Esophagus squamous epithelium (tissue), 5 donors: Measurements from ENCODE around the gene SGTB. TPM values are rescaled to one million over a fixed set of nuclear protein-coding genes. Genes with fewer than 3 reads are reported as not detected.
A peak's percentile ranks its signal among the peaks of the same experiment; 100 is the strongest.

Experiments used
- DNase-seq: peaks from one replicate; lab custom pipeline; 2025; lab: John Stamatoyannopoulos, UW
- H3K27ac ChIP-seq, 4 donors: fragments of 200-600 bp; sonication (generic); one replicate each; pipeline ENCODE4 v1.5.1; 2016 to 2019; ENCODE audit warnings: mild to moderate bottlenecking in 1 of 4
- H3K27me3 ChIP-seq, 4 donors: fragments of 200-600 bp; sonication (generic); 1 replicate in 3 of 4; 2 replicates in 1 of 4; pipeline versions ENCODE4 v1.5.1 to v1.6.0; 2017 to 2021; ENCODE audit warnings: antibody characterized with exemption in 1 of 4
- H3K36me3 ChIP-seq, 3 donors: fragments of 200-600 bp; sonication (generic); one replicate each; pipeline ENCODE4 v1.5.1; 2016 to 2019
- H3K4me1 ChIP-seq, 3 donors: fragments of 200-600 bp; sonication (generic); one replicate each; pipeline ENCODE4 v1.5.1; 2017 to 2019
- H3K4me3 ChIP-seq, 4 donors: fragments of 200-600 bp; sonication (generic); 1 replicate in 3 of 4; 2 replicates in 1 of 4; pipeline ENCODE4 v1.5.1; 2016 to 2019; ENCODE audit warnings: mild to moderate bottlenecking in 2 of 4, moderate library complexity in 1 of 4
- H3K9me3 ChIP-seq, 3 donors: fragments of 200-600 bp; sonication (generic); one replicate each; pipeline ENCODE4 v1.5.1; 2016 to 2019
- CTCF ChIP-seq, 6 experiments: fragments of 450-650 bp in 4 of 6; fragments of 200-600 bp in 2 of 6; sonication (generic) in 2 of 6; IDR thresholded peaks; one replicate each; pipeline ENCODE4 v1.5.1; 2016 to 2019; ENCODE audit warnings: antibody characterized with exemption in 6 of 6, mild to moderate bottlenecking in 4 of 6, moderate library complexity in 4 of 6
- POLR2A ChIP-seq, 4 donors: fragments of 450-650 bp; IDR thresholded peaks; one replicate each; pipeline ENCODE4 v1.6.1; 2017; ENCODE audit warnings: antibody characterized with exemption in 4 of 4, mild to moderate bottlenecking in 4 of 4, moderate library complexity in 3 of 4
- WGBS, 2 donors: methylation state at CpG; one replicate each; pipeline ENCODE4 v1.1.5; 2018; 5-methylcytosine and 5-hydroxymethylcytosine counted together
- intact Hi-C: fragments of 100-400 bp; cut with DNase I; formaldehyde crosslinking; loops from one replicate; pipeline ENCODE4 v1.15.0; 2022
- total RNA-seq, 4 donors: library from RNA; depleted of rRNA; stranded (reverse); fragments of >200 nt; gene quantifications; one replicate each; pipeline ENCODE4 v1.1.0, GENCODE V29; 2016
- donor health status: DM: yes; HTN: yes; CAD: no.

Gene SGTB
- total RNA-seq, 4 donors from 2014 or later = 0.99 to 5.8 (median 3.7) TPM

GRCh38 chr5:65651144-65651543 lies 70.8 kb downstream of the SGTB start:
- Histone ChIP-seq H3K27ac (no peak overlapping the region), H3K36me3 (peaks cover 0 to 73% (median 0%) of the 10 kb centered on the region in 3 donors), H3K9me3 (no peaks in the 10 kb centered on the region), H3K4me3 (no peak overlapping the region), H3K4me1 (no peaks in the 10 kb centered on the region), H3K27me3 (no peaks in the 10 kb centered on the region)
- intact Hi-C loops = no loop called here
- DNase-seq = no peak
- 81 to 82% methylated on average over 5 of the region's 5 CpGs for WGBS, 2 donors
- TF ChIP-seq POLR2A (IDR thresholded peaks at IDR 0.05) = no peak
- TF ChIP-seq CTCF (IDR thresholded peaks at IDR 0.05) = no peak

GRCh38 chr5:65647941-65648340 lies 74.0 kb downstream of the SGTB start:
- H3K27ac ChIP-seq = no peak overlapping the region
- intact Hi-C loops = no loop called here
- no peaks in the 10 kb centered on the region for H3K4me1 ChIP-seq
- no peak for DNase-seq
- peaks cover 0 to 67% (median 0%) of the 10 kb centered on the region in 3 donors for H3K36me3 ChIP-seq
- no peaks in the 10 kb centered on the region for H3K27me3 ChIP-seq
- no peak for TF ChIP-seq POLR2A (IDR thresholded peaks at IDR 0.05)
- no peaks in the 10 kb centered on the region for H3K9me3 ChIP-seq
- no peak overlapping the region for H3K4me3 ChIP-seq

GRCh38 chr5:65646938-65647337 lies 75.0 kb downstream of the SGTB start:
- TF ChIP-seq POLR2A (IDR thresholded peaks at IDR 0.05) (no peak), CTCF (IDR thresholded peaks at IDR 0.05) (no peak)
- no peak for DNase-seq
- Histone ChIP-seq H3K4me1 (no peaks in the 10 kb centered on the region), H3K9me3 (no peaks in the 10 kb centered on the region), H3K4me3 (no peak overlapping the region), H3K27me3 (no peaks in the 10 kb centered on the region), H3K36me3 (peaks cover 0 to 64% (median 0%) of the 10 kb centered on the region in 3 donors), H3K27ac (no peak overlapping the region)
- intact Hi-C loops = no loop called here
- 53 to 83% methylated on average over 2 of the region's 2 CpGs for WGBS, 2 donors

- DNase-seq = no peak
- peaks cover 0 to 73% (median 10%) of the 10 kb centered on the region in 3 donors for H3K36me3 ChIP-seq
- TF ChIP-seq POLR2A (IDR thresholded peaks at IDR 0.05) (no peak), CTCF (IDR thresholded peaks at IDR 0.05) (no peak)
These were observed 81.7 kb downstream of the SGTB start for GRCh38 chr5:65640240-65640639.

GRCh38 chr5:65630981-65631380 lies 90.9 kb downstream of the SGTB start:
- TF ChIP-seq POLR2A (IDR thresholded peaks at IDR 0.05) (no peak), CTCF (IDR thresholded peaks at IDR 0.05) (no peak)
- H3K9me3 ChIP-seq = no peaks in the 10 kb centered on the region
- H3K4me3 ChIP-seq = no peak overlapping the region
- no peak for DNase-seq
- peaks cover 5 to 9% (median 7%) of the 10 kb centered on the region in 3 donors for H3K4me1 ChIP-seq
- intact Hi-C loops = no loop called here
- H3K27ac ChIP-seq = no peak overlapping the region
- H3K36me3 ChIP-seq = peaks cover 0 to 32% (median 0%) of the 10 kb centered on the region in 3 donors
- H3K27me3 ChIP-seq = no peaks in the 10 kb centered on the region

More at GRCh38 chr5:65640240-65640639, 81.7 kb downstream of the SGTB start:
- Histone ChIP-seq H3K4me3 (no peak overlapping the region), H3K27me3 (no peaks in the 10 kb centered on the region), H3K4me1 (no peaks in the 10 kb centered on the region), H3K27ac (no peak overlapping the region), H3K9me3 (no peaks in the 10 kb centered on the region)
- 91% methylated on average over 4 of the region's 4 CpGs for WGBS, 2 donors
- intact Hi-C loops = no loop called here

- intact Hi-C loops = no loop called here
- H3K36me3 ChIP-seq = peaks cover 0 to 23% (median 0%) of the 10 kb centered on the region in 3 donors
- H3K4me3 ChIP-seq = peak overlapping the region; percentile 74 to 92 (median 83)
- no peak for DNase-seq
- WGBS, 2 donors = 53 to 58% methylated on average over 6 of the region's 6 CpGs
- H3K27ac ChIP-seq = peak overlapping the region in 3 of 4 donors; percentile 82 to 92 (median 90)
- peaks cover 19 to 45% (median 25%) of the 10 kb centered on the region in 3 donors for H3K4me1 ChIP-seq
- no peaks in the 10 kb centered on the region for H3K9me3 ChIP-seq
- no peaks in the 10 kb centered on the region for H3K27me3 ChIP-seq
- TF ChIP-seq CTCF (IDR thresholded peaks at IDR 0.05) = no peak
- no peak for TF ChIP-seq POLR2A (IDR thresholded peaks at IDR 0.05)
These were observed 96.2 kb downstream of the SGTB start for GRCh38 chr5:65625743-65626142.
